ENCODE measurements around the gene DNAJC22.
"Not testable (repeated sequence)": the region's sequence is repeated elsewhere in the genome, so short reads cannot be mapped to it uniquely, and the experiment has no call there.

The DNAJC22 gene

GRCh38 chr12:49322708-49323523, 23.8 kb upstream of the DNAJC22 start, which contains the start of gene TROAP:
TSS of gene TROAP (plus strand) at chr12:49323255. CDS start at chr12:49323609, 354 bp downstream.
- peak; percentile 100 for DNase-seq (ENCODE audit: low read depth in 1 of 2, low spot score in 1 of 2)
- no peak for TF ChIP-seq JUND (IDR thresholded peaks at IDR 0.05; ENCODE audit: low read depth)
- in situ Hi-C loops (cut with HindIII; ENCODE audit: low pct_unique_long_range_greater_than_20kb, low sequenced_read_pairs), result no loop called here

GRCh38 chr12:49323524-49324097, 23.1 kb upstream of the DNAJC22 start:
- in situ Hi-C loops (cut with HindIII; ENCODE audit: low pct_unique_long_range_greater_than_20kb, low sequenced_read_pairs), result no loop called here
- DNase-seq (ENCODE audit: low read depth in 1 of 2, low spot score in 1 of 2), result no peak
- no peak for TF ChIP-seq JUND (IDR thresholded peaks at IDR 0.05; ENCODE audit: low read depth)

GRCh38 chr12:49325606-49326005, 21.1 kb upstream of the DNAJC22 start:
- DNase-seq (ENCODE audit: low read depth in 1 of 2, low spot score in 1 of 2), result no peak
- in situ Hi-C loops (cut with HindIII; ENCODE audit: low pct_unique_long_range_greater_than_20kb, low sequenced_read_pairs), result no loop called here
- TF ChIP-seq JUND (IDR thresholded peaks at IDR 0.05; ENCODE audit: low read depth), result no peak

GRCh38 chr12:49327368-49327767, 19.3 kb upstream of the DNAJC22 start:
- TF ChIP-seq JUND (IDR thresholded peaks at IDR 0.05; ENCODE audit: low read depth), result no peak
- no peak for DNase-seq (ENCODE audit: low read depth in 1 of 2, low spot score in 1 of 2)
- in situ Hi-C loops (cut with HindIII; ENCODE audit: low pct_unique_long_range_greater_than_20kb, low sequenced_read_pairs), result no loop called here

GRCh38 chr12:49327887-49328286, 18.8 kb upstream of the DNAJC22 start:
- in situ Hi-C loops (cut with HindIII; ENCODE audit: low pct_unique_long_range_greater_than_20kb, low sequenced_read_pairs), result no loop called here
- no peak for DNase-seq (ENCODE audit: low read depth in 1 of 2, low spot score in 1 of 2)
- no peak for TF ChIP-seq JUND (IDR thresholded peaks at IDR 0.05; ENCODE audit: low read depth)

GRCh38 chr12:49328816-49329215, 17.9 kb upstream of the DNAJC22 start:
- DNase-seq (ENCODE audit: low read depth in 1 of 2, low spot score in 1 of 2), result no peak
- no peak for TF ChIP-seq JUND (IDR thresholded peaks at IDR 0.05; ENCODE audit: low read depth)
- in situ Hi-C loops (cut with HindIII; ENCODE audit: low pct_unique_long_range_greater_than_20kb, low sequenced_read_pairs), result no loop called here

- in situ Hi-C loops (cut with HindIII; ENCODE audit: low pct_unique_long_range_greater_than_20kb, low sequenced_read_pairs), result no loop called here
- DNase-seq (ENCODE audit: low read depth in 1 of 2, low spot score in 1 of 2), result no peak
- no peak for TF ChIP-seq JUND (IDR thresholded peaks at IDR 0.05; ENCODE audit: low read depth)
Measured at GRCh38 chr12:49330032-49330619, 16.6 kb upstream of the DNAJC22 start.

- in situ Hi-C loops (cut with HindIII; ENCODE audit: low pct_unique_long_range_greater_than_20kb, low sequenced_read_pairs), result no loop called here
- no peak for TF ChIP-seq JUND (IDR thresholded peaks at IDR 0.05; ENCODE audit: low read depth)
Measured at GRCh38 chr12:49330631-49331379, 15.9 kb upstream of the DNAJC22 start.

GRCh38 chr12:49331380-49332222, 15.1 kb upstream of the DNAJC22 start:
- in situ Hi-C loops (cut with HindIII; ENCODE audit: low pct_unique_long_range_greater_than_20kb, low sequenced_read_pairs), result no loop called here
- peak; percentile 85 to 91 for DNase-seq (ENCODE audit: low read depth in 1 of 2, low spot score in 1 of 2)
- no peak for TF ChIP-seq JUND (IDR thresholded peaks at IDR 0.05; ENCODE audit: low read depth)

More at GRCh38 chr12:49330631-49331379, 15.9 kb upstream of the DNAJC22 start:
- DNase-seq (ENCODE audit: low read depth in 1 of 2, low spot score in 1 of 2), result no peak

- in situ Hi-C loops (cut with HindIII; ENCODE audit: low pct_unique_long_range_greater_than_20kb, low sequenced_read_pairs), result no loop called here
- TF ChIP-seq JUND (IDR thresholded peaks at IDR 0.05; ENCODE audit: low read depth), result no peak
- DNase-seq (ENCODE audit: low read depth in 1 of 2, low spot score in 1 of 2), result no peak
Measured at GRCh38 chr12:49332441-49332861, 14.2 kb upstream of the DNAJC22 start.

GRCh38 chr12:49332891-49333371, 13.8 kb upstream of the DNAJC22 start:
- no peak for TF ChIP-seq JUND (IDR thresholded peaks at IDR 0.05; ENCODE audit: low read depth)
- no peak for DNase-seq (ENCODE audit: low read depth in 1 of 2, low spot score in 1 of 2)
- in situ Hi-C loops (cut with HindIII; ENCODE audit: low pct_unique_long_range_greater_than_20kb, low sequenced_read_pairs), result no loop called here

GRCh38 chr12:49333778-49334177, 12.9 kb upstream of the DNAJC22 start:
- in situ Hi-C loops (cut with HindIII; ENCODE audit: low pct_unique_long_range_greater_than_20kb, low sequenced_read_pairs); DNase-seq (ENCODE audit: low read depth in 1 of 2, low spot score in 1 of 2): not testable (repeated sequence)

Data from T47D (cell line).